LNCAP (cell line): Measurements from ENCODE around the gene PPM1H.

Experiments used
- CTCF ChIP-seq: fragments of 450-650 bp; IDR thresholded peaks from 2 replicates; pipeline ENCODE4 v1.5.1; 2017; ENCODE audit warnings: mild to moderate bottlenecking

Gene PPM1H

GRCh38 chr12:62873116-62873825, 61.7 kb downstream of the PPM1H start:
- no peak for TF ChIP-seq CTCF

- no peak for TF ChIP-seq CTCF
Measured at GRCh38 chr12:62868820-62869219, 66.1 kb downstream of the PPM1H start.

GRCh38 chr12:62866451-62867082, 68.4 kb downstream of the PPM1H start:
- TF ChIP-seq CTCF, result no peak

GRCh38 chr12:62865937-62866336, 69.0 kb downstream of the PPM1H start:
- no peak for TF ChIP-seq CTCF

- no peak for TF ChIP-seq CTCF
Measured at GRCh38 chr12:62865065-62865464, 69.9 kb downstream of the PPM1H start.

GRCh38 chr12:62862259-62862881, 72.6 kb downstream of the PPM1H start:
- no peak for TF ChIP-seq CTCF

- TF ChIP-seq CTCF, result no peak
Measured at GRCh38 chr12:62861586-62861985, 73.4 kb downstream of the PPM1H start.
